NCI-H1930 (cell line): ENCODE data around the gene OTOP3.
"Not testable (repeated sequence)": the region's sequence is repeated elsewhere in the genome, so short reads cannot be mapped to it uniquely, and the experiment has no call there.

ENCODE experiments used
- DNase-seq, 2 experiments: peaks; one replicate each; lab custom pipeline; 2025; lab: John Stamatoyannopoulos, UW

The OTOP3 gene, protein sequence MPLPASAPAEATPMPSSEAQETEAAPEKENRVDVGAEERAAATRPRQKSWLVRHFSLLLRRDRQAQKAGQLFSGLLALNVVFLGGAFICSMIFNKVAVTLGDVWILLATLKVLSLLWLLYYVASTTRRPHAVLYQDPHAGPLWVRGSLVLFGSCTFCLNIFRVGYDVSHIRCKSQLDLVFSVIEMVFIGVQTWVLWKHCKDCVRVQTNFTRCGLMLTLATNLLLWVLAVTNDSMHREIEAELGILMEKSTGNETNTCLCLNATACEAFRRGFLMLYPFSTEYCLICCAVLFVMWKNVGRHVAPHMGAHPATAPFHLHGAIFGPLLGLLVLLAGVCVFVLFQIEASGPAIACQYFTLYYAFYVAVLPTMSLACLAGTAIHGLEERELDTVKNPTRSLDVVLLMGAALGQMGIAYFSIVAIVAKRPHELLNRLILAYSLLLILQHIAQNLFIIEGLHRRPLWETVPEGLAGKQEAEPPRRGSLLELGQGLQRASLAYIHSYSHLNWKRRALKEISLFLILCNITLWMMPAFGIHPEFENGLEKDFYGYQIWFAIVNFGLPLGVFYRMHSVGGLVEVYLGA

DNA sequence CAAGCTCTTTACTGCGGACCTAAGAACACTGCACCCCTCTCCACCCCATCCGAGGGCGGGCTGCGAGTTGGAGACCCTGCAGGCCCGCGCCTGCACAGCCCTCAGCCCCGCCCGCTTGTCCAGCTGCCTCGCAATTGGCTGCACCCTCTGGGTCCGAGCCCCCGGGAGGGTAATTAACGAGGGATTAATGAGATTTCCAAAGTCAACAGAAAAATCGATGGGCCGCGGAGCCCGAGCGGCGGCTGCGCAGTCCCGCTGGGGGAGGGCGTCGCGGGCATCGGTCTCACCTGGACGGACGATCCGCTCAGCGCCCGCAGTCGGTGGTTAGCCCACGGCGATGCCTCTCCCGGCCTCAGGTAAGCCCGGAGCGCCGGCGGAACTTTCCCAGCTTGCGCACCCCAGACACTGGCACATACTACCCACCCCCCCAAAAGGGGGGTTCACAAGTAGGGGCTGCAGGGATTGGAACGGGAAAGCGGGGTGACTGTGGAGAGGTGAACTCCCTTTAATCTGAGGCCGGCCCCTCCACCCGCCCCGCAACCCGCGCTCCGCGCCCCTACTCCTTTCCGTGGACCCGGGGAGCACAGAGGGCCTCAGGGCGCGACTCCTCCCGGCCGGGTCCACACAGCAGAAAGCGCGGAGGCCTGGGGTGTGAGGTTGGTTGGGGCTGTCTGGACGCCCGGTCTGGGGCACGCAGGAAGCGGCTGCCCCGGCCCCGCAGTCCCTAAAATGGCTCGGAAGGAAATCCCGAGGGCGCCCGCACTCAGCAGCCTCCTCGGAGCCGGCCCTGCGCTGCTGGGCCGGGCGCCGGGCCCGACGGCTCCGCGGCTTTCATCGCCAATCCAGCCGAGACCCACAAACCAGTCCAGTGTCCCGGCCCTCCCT, at the start of gene OTOP3:
TSS of gene OTOP3 (plus strand) at position 314 of the 885 bp plus-strand sequence. CDS start at position 338, 24 bp downstream.
- DNase-seq = no peak

DNA sequence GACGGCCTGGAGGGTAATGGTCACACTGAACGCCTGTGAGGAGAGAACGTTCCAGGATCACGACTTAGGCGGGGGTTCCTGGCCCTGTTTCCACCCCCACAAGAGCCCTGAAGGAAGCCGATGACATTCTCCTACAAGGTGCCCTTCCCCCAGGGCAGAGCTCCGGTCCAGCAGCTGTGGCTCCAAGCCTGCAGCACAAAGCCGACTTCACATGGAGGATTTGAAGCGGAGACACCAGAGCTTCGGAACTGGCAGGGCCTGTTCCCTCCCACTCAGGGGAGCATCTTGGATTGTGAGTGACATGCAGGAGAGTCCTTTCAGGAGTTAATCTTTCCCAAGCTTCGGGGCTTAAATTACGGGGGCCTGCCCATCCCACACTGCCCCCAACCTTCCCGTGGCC, 47.2 kb upstream of the OTOP3 start:
- DNase-seq = no peak

DNA sequence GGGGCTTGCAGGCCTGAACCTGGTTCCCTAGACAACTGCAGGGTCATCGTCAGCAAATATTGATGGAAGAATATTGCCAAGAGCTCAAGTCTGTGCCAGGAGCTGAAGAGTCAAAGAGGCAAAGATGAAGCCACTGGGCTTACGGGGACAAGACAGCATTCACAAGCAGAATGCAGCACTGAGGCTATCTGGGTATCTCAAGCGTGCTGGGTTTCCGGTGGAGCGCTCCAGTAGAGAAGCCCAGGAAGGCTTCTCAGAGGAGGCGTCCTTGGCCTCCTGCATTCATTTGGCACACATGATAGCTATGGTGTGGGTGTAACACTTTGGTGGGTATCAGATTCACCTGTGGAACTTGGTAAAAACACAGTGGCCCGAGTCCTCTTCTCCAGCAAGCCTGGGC, 45.1 kb upstream of the OTOP3 start:
- no peak for DNase-seq

DNA sequence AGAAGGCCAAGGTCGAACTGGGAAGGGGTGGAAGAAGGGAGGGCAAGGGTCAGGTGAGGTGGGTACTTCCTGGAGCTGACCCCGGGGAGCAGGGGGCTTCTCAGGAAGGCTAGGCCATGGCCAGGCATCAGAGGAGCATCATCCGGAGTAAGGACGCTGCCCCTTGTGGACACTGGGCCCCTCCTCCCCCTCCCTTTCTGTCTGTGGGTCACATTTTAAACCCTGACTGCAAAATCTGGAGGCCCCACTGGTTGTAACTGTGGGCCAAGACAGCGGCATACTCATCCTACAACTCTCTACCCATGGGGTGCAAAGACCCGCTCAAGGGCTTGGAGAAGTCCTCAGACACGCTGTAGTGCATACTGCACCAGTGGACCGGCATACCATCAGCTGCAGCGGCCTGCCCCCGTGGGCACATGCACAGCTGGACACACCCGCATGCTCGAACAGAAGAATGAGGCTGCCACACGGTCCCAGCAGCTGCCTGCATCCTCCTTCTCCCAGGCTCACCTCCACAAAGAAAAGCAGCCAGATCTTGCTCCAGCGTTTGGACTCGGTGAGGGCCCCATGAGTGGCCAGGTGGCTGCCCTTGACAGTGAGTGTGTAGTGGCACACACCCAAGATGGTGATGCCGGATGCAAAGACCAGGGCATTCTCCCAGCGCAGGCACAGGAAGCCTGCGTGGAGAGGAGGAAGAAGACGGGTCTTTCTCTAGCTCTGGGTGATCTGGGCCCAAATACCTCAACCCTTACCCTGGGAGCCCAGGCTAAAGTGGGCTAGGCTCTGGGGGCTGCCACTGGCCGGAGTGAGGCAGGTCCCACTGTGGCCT, 43.5 kb upstream of the OTOP3 start:
- DNase-seq = no peak

DNA sequence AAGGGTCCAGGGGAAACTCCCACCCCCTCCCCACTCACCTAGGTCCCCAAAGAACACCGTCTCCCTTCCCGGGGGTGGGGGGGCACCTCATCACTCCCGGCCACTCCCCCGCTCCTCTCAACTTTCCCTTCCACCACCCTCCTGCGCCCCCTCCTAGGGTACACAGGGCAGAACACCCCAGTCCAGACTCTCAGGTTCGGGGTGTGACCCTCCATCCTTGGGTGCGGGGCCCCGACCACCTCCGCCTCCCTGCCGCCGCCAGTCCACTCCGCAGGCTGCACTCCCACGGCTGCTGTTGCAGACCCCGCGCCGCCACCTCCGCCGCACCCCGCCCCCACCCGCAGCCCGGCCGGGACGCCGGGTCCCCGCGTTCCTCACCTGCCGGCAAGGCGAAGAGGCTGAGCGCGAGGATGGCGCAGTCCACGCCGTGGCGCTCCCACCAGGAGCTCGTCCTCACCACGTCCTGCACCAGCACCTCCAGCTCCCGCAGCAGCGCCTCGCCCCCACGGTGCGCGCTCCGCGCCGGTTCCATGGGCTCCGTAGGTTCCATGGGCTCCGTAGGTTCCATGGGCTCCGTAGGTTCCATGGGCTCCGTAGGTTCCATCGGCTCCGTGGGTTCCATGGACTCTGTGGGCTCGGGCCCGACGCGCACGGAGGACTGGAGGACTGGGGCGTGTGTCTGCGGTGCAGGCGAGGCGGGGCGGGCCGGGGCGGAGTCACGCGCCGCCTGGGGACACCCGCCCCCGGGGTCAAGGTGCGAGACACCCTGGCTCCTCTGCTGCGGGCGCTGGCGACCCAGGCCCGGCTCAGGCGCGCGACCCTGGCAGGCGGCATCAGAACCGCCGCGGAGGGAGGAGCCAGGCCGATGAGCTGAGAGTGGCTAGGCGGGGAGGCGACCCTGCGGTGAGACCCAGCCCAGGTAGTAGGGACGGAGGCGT, 42.5 kb upstream of the OTOP3 start, which contains the start of gene FADS6:
TSS of gene FADS6 (minus strand) at position 660 of the 938 bp plus-strand sequence. CDS start at position 622, 38 bp downstream.
- DNase-seq = no peak

DNA sequence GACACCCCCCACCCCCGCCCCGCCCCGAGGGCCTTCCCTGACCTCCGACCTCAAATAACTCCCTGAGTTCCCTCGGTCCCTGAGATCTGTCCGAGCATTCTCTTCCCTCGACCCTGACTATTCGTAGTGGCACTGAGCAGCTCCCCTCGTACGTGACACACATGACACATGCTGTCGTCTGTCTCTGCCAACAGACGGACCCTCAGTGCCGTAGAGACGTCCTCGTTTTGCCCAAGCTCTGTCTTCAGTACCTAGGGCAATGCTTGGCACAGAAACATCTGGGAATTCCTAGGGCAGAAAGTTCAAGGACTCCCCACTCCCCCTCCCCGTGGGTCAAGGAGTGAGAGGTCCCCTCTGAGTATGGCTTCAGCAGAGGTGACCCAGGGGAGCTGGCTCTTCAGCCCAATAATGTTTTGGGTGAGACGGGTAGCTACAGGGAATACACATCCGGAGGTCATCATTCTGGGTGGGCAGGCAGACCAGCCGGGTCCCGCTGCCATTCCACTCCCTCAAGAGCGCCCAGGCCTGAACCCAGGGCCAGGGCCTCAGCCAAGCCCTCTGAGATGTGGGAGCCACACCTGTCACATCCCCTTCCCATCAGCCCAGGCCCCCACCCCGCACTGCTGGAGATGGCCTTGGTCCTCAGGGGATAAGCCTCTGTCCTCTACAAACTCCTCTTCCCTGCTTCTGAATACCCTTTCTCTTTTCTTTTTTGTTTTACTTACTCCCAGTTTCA, 41.6 kb upstream of the OTOP3 start:
- no peak for DNase-seq

DNA sequence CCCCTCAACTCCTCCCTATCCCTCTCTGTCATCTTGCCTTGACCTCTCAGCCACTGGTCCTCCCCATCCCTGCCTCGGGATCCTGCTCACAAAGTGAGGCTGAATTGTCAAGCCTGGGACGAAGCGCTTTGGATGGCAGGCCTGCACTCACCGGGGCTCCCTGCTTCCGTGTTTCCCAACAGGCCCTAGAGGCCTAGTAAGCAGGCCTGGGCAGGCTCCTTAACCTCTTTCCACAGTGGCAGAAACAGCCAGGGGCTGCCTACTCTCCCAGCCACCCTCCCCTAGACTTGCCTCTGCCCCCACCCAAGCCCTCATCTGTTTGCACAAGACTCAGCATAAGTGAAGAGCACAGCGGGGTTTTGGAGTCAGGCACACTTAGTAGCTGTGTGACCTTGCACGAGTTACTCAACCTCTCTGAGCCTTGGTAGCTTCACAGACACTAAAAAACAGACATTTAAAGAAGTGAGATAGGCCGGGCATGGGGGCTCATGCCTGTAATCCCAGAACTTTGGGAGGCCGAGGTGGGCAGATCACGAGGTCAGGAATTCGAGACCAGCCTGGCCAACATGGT, 37.2 kb upstream of the OTOP3 start:
- DNase-seq = no peak

DNA sequence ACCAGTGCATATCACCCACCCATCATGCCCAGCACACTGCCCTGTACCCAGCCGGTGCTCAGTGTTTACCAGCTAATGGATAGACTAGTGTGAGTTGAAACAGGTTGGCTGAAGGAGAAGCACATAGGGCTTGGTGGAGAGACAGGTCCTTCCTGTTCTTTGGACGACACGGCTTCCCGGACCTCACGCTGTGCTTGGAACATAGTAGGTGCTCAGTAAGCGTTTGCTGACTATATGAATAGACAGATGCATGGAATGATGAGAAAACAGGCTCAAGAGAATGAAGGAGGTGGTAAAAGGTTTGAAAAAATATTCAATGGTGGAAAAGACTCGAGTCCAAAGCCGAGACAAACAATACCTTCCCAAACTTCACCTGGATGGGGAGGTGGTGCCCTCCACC, 35.5 kb upstream of the OTOP3 start:
- no peak for DNase-seq

DNA sequence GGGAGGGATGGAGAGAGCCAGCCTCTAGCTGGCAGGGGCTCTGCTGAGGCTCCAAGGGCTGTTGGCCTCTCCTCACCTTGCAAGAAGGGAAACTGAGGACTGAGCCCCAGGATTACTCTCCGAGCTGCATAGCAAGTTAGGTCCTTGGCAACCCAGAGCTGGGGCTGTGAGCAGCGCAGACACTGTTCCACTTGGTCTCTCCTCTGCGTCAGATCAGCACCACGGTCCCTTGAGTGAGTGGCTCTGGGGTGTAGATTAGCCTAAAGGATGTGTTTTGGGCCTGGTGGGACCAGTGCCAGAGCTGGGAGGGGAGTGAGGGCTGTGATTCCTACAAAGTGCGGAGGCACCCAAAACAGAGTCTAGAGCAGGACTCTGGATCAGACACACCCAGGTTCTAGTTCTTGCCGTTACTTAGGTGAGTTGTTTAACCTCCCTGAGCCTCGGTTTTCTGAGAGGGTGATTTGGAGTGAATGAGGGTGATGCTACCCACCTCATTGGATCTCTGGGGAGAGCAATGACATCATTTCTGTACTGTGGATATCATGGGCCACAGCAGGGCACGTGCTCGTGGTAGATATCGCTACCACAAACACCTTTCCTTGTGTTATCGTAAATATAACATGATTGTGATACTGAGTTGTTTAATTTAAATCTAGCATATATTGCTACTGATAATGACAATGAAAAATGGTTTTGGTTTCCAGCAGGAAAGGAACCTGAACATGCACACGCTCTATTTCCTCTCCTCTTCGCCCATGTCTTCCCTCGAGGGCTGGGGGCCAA, 34.2 kb upstream of the OTOP3 start:
- DNase-seq = no peak

DNA sequence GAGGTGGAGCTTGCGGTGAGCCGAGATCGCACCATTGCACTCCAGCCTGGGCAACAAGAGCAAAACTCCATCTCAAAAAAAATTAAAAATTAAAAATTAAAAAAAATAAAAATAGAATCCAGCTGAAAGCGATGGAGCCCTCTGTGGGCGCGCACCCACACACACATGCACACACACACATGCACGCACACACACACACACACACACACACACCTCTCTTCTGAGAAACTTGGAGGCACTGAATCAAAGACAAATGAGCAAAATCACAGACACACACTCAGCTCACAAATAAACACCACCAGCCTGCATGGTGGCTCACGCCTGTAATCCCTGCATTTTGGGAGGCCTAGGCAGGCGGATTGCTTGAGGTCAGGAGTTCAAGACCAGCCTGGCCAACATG, 32.7 kb upstream of the OTOP3 start:
- DNase-seq = no peak

DNA sequence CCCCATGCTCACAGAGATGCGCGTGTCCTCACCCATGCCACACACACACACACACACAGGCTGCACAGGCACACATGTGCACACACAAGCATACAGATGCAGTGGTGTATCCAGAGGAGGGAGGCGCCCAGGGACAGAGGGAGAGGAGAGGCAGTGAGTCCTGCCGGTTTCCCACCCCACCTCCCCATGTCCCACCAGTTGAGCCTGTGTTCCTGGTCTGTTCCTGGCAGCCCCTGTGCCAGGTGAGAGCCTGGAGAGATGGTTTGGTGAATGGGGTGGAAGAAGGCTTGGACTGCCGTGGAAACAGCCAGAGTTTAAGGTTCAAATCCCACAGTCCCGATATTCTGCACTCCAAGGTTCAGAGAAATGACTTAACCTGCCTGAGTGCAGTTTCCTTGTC, 32.0 kb upstream of the OTOP3 start:
- no peak for DNase-seq

DNA sequence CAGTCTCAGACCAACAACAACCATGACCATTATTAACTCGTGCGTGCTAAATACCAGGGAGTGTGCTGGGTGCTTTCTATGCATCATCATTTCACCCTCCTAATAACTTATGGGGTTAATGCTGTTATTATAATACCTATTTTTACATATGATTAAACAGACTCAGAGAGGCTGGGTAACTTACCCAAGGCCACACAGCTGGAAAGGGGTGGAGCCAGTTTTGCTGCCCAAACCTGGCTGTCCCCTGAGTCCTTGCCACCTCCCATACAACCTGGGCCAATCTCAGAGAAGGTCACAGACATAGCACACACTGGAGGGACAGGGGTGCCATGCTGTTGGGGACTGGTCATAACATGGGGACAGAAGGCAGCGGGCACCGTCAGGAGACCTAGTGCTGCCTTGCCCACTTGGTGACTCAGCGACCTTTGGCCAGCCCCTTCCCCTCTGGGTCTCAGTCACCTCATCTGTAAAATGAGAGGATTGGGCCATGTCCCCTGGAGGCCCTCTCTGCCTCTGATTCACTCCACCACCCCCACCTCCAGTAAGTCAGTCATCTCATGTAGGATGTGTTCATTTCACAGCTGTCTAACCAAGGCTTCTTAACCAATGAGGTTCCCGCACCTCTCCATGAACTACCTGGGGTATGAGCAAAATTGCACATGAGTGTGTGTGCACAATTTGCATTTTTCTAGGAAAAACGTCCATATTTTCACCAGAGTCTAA, 30.9 kb upstream of the OTOP3 start:
- no peak for DNase-seq

DNA sequence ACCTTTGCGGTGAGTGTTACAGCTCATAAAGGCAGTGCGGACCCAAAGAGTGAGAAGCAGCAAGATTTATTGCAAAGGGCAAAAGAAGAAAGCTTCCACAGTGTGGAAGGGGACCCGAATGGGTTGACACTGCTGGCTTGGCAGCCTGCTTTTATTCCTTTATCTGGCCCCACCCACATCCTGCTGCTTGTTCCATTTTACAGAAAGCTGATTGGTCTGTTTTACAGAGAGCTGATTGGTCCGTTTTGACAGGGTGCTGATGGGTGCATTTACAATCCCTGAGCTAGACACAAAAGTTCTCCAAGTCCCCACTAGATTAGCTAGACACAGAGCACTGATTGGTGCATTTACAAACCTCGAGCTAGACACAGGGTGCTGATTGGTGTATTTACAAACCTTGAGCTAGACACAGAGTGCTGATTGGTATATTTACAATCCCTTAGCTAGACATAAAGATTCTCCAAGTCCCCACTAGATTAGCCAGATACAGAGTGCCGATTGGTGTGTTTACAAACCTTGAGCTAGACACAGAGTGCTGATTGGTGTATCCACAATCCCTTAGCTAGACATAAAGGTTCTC, 29.4 kb upstream of the OTOP3 start:
- DNase-seq = not testable (repeated sequence)

DNA sequence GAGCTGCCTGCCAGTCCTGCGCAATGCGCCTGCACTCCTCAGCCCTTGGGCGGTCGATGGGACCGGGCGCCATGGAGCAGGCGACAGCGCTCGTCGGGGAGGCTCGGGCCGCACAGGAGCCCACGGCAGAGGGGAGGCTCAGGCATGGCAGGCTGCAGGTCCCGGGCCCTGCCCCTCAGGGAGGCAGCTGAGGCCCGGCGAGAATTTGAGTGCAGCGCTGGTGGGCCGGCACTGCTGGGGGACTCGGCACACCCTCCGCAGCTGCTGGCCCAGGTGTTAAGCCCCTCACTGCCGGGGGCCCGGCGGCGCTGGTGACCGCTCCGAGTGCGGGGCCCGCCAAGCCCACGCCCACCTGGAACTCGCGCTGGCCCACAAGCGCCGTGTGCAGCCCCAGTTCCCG, 28.7 kb upstream of the OTOP3 start:
- DNase-seq = no peak

DNA sequence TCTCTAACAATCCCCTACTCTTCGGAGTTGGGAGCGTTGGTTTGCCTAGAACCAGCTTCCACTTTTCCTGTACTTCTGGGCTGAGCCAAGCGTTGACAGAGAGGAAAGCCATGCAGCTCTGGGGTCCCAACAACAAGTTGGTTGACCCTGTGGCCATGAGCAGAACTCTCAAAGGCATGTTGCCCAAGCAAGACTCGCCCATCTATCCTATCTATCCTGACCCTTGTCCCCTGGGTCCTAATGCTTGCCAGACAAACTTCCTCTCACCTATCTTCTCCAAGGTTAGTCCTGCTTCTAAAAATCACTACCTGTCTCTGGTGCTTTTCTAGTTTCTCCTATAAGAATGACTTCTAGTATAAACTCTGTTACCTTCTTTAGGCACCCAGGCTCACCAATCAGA, 26.6 kb upstream of the OTOP3 start:
- DNase-seq = not testable (repeated sequence)

DNA sequence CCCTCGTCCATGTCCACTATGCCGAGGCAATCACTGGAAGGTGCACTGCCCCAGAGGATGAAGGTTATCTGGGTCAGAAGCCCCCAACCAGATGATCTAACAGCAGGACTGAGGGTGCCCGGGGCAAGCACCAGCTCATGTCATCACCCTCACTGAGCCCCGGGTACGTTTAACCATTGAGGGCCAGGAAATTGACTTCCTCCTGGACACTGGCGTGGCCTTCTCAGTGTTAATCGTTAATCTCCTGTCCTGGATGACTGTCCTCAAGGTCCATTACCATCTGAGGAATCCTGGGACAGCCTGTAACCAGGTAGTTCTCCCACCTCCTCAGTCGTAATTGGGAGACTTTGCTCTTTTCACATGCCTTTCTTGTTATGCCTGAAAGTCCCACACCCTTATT, 24.3 kb upstream of the OTOP3 start:
- DNase-seq = not testable (repeated sequence)

DNA sequence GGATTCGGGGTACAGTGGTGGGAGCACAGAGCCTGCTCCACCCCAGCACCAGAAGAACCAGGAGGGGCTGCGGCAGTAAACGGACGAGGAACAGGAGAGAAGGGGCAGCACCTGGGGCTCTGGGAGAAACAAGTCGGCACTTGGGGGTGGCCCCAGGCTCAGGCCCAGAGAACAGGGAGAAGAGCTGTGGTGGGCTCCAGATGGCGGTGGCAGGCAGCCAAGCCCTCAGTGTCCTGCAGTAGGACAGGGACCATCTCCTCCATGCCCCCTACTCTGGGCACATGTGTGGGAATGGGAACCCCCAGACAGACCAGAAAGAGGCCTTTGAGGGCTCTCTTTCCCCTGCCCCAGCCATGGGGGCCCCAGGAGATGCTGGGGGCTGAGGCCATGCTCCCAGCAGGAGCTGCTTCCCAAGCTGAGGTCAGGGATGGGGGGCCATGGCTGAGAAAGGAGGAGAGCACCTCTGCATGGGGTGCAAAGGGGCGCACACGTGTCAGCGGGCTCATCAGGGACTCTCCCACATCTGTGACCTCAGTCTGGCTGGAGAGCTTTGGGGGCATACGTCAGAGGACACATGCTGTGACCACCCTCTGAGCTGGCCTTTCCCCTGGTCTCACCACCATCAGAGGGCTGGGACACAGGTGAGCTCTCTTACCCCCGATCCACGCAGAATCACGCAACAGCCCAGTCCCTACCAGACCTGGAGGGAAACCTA, 19.4 kb upstream of the OTOP3 start:
- no peak for DNase-seq
